CD4-positive, alpha-beta T cell treated with Interleukin-4 for 4 hours (primary cell): Measurements from ENCODE around the gene HAUS1.
"Not testable (repeated sequence)": the region's sequence is repeated elsewhere in the genome, so short reads cannot be mapped to it uniquely, and the experiment has no call there.

Experiments
- DNase-seq: peaks from one replicate; pipeline ENCODE4 v3.0.0-alpha.2; 2020

Gene HAUS1

GRCh38 chr18:46104128-46104911 lies at the start of gene HAUS1:
Gene HAUS1 (plus strand): TSS chr18:46104385. CDS start chr18:46104412, 27 bp downstream.
- DNase-seq, result peak; percentile 83

- DNase-seq, result peak; percentile 61
These were observed 49.0 kb upstream of the HAUS1 start for GRCh38 chr18:46054956-46055837.

GRCh38 chr18:46055838-46056230 lies 48.4 kb upstream of the HAUS1 start:
- no peak for DNase-seq

- DNase-seq, result no peak
These were observed 43.8 kb upstream of the HAUS1 start for GRCh38 chr18:46060359-46060841.

GRCh38 chr18:46061387-46061786 lies 42.8 kb upstream of the HAUS1 start:
- no peak for DNase-seq

GRCh38 chr18:46061796-46062195 lies 42.4 kb upstream of the HAUS1 start:
- DNase-seq, result no peak

GRCh38 chr18:46062781-46063180 lies 41.4 kb upstream of the HAUS1 start:
- no peak for DNase-seq

- no peak for DNase-seq
These were observed 36.7 kb upstream of the HAUS1 start for GRCh38 chr18:46067438-46068007.

GRCh38 chr18:46068763-46069162 lies 35.4 kb upstream of the HAUS1 start:
- no peak for DNase-seq

GRCh38 chr18:46069524-46069923 lies 34.7 kb upstream of the HAUS1 start:
- DNase-seq, result no peak

- no peak for DNase-seq
These were observed 34.0 kb upstream of the HAUS1 start for GRCh38 chr18:46070232-46070631.

GRCh38 chr18:46070815-46071652 lies 33.2 kb upstream of the HAUS1 start:
- DNase-seq, result no peak

GRCh38 chr18:46071653-46072375 lies 32.4 kb upstream of the HAUS1 start, which contains the start of gene PSTPIP2:
Gene PSTPIP2 (minus strand): TSS chr18:46072260. CDS start chr18:46072188, 72 bp downstream.
- DNase-seq, result peak; percentile 59

GRCh38 chr18:46072376-46072867 lies 31.8 kb upstream of the HAUS1 start:
- DNase-seq, result no peak

GRCh38 chr18:46072959-46073358 lies 31.2 kb upstream of the HAUS1 start:
- DNase-seq, result no peak

- peak; percentile 76 for DNase-seq
These were observed 30.5 kb upstream of the HAUS1 start for GRCh38 chr18:46073474-46074331.

- no peak for DNase-seq
These were observed 24.8 kb upstream of the HAUS1 start for GRCh38 chr18:46079336-46079735.

GRCh38 chr18:46080156-46080555 lies 24.0 kb upstream of the HAUS1 start:
- no peak for DNase-seq

GRCh38 chr18:46084431-46084830 lies 19.8 kb upstream of the HAUS1 start:
- no peak for DNase-seq

GRCh38 chr18:46088501-46088900 lies 15.7 kb upstream of the HAUS1 start:
- not testable (repeated sequence) for DNase-seq
